Left ventricle myocardium inferior (tissue), 1 donor: ENCODE data around the gene BAZ2A. TPM values are rescaled to one million over a fixed set of nuclear protein-coding genes. Genes with fewer than 3 reads are reported as not detected.

Source experiments
- DNase-seq: peaks from one replicate; pipeline ENCODE4 v3.0.0-alpha.2; 2020
- H3K27ac ChIP-seq: fragments of 200-600 bp; replicated peaks from 2 replicates; pipeline ENCODE4 v1.8.0; 2021
- H3K27me3 ChIP-seq: fragments of 200-600 bp; 2 replicates; pipeline ENCODE4 v1.8.0; 2021; ENCODE audit warnings: low read depth
- H3K36me3 ChIP-seq: fragments of 200-600 bp; 2 replicates; pipeline ENCODE4 v1.8.0; 2021
- H3K4me1 ChIP-seq: fragments of 200-600 bp; 2 replicates; pipeline ENCODE4 v1.8.0; 2021
- H3K4me3 ChIP-seq: fragments of 200-600 bp; 2 replicates; pipeline ENCODE4 v1.8.0; 2021; ENCODE audit warnings: mild to moderate bottlenecking, moderate library complexity
- H3K9me3 ChIP-seq: fragments of 200-600 bp; replicated peaks from 2 replicates; pipeline ENCODE4 v1.8.0; 2021
- CTCF ChIP-seq: fragments of 200-600 bp; IDR thresholded peaks from 2 replicates; pipeline ENCODE4 v1.8.0; 2021; ENCODE audit warnings: antibody characterized with exemption, mild to moderate bottlenecking, borderline replicate concordance
- intact Hi-C: fragments of 100-400 bp; cut with micrococcal nuclease; formaldehyde crosslinking; loops from one replicate; pipeline ENCODE4 v1.11.0; 2022
- total RNA-seq: library from RNA; stranded (reverse); fragmentation: NEBNext Ultra II Directional; extraction: Animal tissue kit (Norgen Biotek cat#: 25700); gene quantifications from one replicate; pipeline ENCODE4 v1.2.1, GENCODE V29; 2021
- donor health status: DM: no; HTN: yes; CAD: no; lungs with severe emphysema.

Gene BAZ2A
- total RNA-seq, 1 donor from 2014 or later = 39.1 TPM

- no peaks in the 10 kb centered on the region for H3K9me3 ChIP-seq
- H3K4me3 ChIP-seq = peak overlapping the region; percentile 87
- TF ChIP-seq CTCF = no peak
- H3K27ac ChIP-seq = peak overlapping the region; percentile 97
- H3K27me3 ChIP-seq = no peaks in the 10 kb centered on the region
- DNase-seq = no peak
- peaks cover 22% of the 10 kb centered on the region for H3K36me3 ChIP-seq
- intact Hi-C loops = no loop called here
- H3K4me1 ChIP-seq = peaks cover 92% of the 10 kb centered on the region
Observed at GRCh38 chr12:56634242-56634836, 4.2 kb upstream of the BAZ2A start.

GRCh38 chr12:56633468-56634241 is 3.5 kb upstream of the BAZ2A start:
- peak overlapping the region; percentile 97 for H3K27ac ChIP-seq
- TF ChIP-seq CTCF = no peak
- no peaks in the 10 kb centered on the region for H3K27me3 ChIP-seq
- H3K4me1 ChIP-seq = peaks cover 92% of the 10 kb centered on the region
- intact Hi-C loops = no loop called here
- no peak for DNase-seq
- peaks cover 15% of the 10 kb centered on the region for H3K36me3 ChIP-seq
- H3K9me3 ChIP-seq = no peaks in the 10 kb centered on the region
- peak overlapping the region; percentile 87 for H3K4me3 ChIP-seq

DNA sequence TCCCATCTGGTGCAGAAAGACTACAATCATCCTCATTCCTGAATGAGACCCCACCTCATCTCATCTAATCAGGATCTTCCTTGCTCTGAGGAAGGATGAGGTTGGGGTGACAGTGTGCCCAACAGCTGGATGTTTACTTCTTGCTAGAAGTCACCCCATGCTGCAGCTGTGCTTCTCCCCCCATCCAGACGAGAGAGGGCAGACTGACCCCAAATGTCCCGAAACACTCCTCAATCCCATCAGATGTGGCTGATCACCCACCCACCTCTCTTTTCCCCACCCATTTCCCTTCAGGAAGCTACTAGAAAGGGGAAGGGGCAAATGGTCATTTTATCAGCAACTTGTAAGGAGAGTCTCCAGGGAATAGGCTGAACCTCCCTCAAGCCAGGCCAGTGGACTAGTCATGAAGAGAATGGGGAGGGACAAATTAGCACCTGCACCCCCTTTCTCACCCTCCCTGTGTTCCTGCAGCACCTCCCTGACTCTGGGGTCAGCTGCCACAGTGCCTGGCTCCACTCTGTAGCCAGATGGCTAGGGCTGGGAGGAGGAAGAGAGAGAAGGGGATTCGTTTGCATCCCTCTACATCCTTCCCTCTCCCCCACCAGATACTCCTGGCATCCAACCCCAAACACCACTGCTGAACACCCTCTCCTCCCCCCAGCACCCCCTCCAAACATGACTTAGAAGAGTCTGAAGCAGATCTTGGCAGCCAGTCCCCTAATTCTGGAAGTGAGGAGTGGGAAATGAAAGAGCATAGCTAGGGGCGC is 2.8 kb upstream of the BAZ2A start:
- no peak for TF ChIP-seq CTCF
- Histone ChIP-seq H3K27ac (peak overlapping the region; percentile 97), H3K36me3 (peaks cover 7% of the 10 kb centered on the region), H3K9me3 (no peaks in the 10 kb centered on the region), H3K4me3 (peak overlapping the region; percentile 87), H3K27me3 (no peaks in the 10 kb centered on the region), H3K4me1 (peaks cover 92% of the 10 kb centered on the region)
- intact Hi-C loops = no loop called here
- DNase-seq = no peak

DNA sequence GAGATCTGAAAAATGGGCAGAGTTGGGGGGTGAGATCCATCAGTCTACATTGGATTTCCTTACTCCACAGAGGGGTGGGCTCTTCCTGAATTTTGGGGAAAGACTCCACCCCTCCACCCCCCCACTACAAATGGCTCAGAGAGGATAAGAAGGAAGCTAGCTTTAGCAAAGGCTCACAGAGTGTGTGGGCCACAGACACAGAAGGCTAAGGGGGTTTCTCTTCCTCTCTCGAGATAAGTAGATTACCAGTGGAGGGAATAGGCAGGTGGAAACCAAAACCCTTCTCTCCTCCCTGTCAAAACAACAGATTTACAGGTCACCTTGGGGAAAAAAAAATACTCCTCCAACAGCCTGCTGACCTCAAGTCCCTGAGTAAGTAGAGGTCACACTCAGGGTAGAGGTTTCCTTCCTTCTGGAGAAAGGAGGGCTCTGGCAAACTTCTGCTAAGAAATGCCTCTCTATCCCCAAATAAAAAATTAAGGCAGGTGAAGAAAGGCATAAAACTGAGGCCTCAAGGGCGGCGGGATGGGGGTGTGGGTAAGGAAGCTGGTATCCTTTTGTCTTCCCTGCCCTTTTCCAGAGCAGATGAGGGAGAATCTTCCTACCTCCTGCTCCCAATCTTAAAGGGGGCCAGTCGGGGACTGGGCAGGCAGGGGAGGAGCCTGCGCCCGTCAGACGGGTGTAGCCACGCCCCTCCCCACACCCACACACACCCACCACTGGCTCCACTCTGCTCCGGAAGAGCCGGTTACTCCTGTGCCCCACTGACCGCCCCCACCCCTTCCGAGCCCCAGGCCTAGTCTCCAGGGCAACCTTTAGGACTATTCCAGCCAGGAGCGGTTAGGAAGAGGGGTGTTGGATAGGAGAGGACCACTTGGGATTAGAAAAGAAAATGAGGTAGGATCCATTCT is 1.9 kb upstream of the BAZ2A start:
- Histone ChIP-seq H3K4me1 (peaks cover 92% of the 10 kb centered on the region), H3K36me3 (peaks cover 7% of the 10 kb centered on the region), H3K9me3 (no peaks in the 10 kb centered on the region), H3K27ac (peak overlapping the region; percentile 97), H3K4me3 (peak overlapping the region; percentile 87), H3K27me3 (no peaks in the 10 kb centered on the region)
- TF ChIP-seq CTCF = no peak
- peak; percentile 81 for DNase-seq
- intact Hi-C loops = no loop called here
